Endothelial cell of umbilical vein (primary cell): Measurements from ENCODE around the gene POLR2L. TPM values are rescaled to one million over a fixed set of nuclear protein-coding genes. Genes with fewer than 3 reads are reported as not detected.

ENCODE experiments used
- BruUV-seq: library from RNA; stranded (reverse); fragments of 400-500 nt; replicated peaks from 2 replicates; lab custom pipeline; 2021; lab: Mats Ljungman, UMichigan
- CTCF ChIA-PET: fragments of 300-600, 350-600 bp; sonication (Branson Sonifier 250); formaldehyde crosslinking; loops from one replicate; lab custom pipeline; 2021; ENCODE audit warnings: antibody characterized with exemption, inconsistent platforms; lab: Charles Lee
- POLR2A ChIA-PET: fragments of 300-600, 350-600 bp; sonication (Branson Sonifier 250); formaldehyde crosslinking; loops from one replicate; lab custom pipeline; 2021; ENCODE audit warnings: antibody characterized with exemption, inconsistent platforms; lab: Charles Lee
- DNase-seq: peaks from one replicate; pipeline ENCODE4 v3.0.0-alpha.2; 2011; ENCODE audit warnings: low read depth, low spot score
- FAIRE-seq: peaks from 2 replicates; lab custom pipeline; 2011; peaks lifted over from hg19 to GRCh38; lab: Jason Lieb, UNC
- H2AFZ ChIP-seq: 2 replicates; pipeline ENCODE4 v1.6.0; 2012; ENCODE audit warnings: low read depth, low read length, control low read depth, inconsistent platforms
- H3K27ac ChIP-seq: 2 replicates; pipeline ENCODE4 v1.5.1; 2011; ENCODE audit warnings: low read depth, mild to moderate bottlenecking, control low read depth, low read length, moderate library complexity; ENCODE audit not compliant: insufficient read depth
- H3K27me3 ChIP-seq, 2 experiments: 2 replicates each; pipeline versions ENCODE4 v1.6.0 to v1.6.1; 2011; ENCODE audit warnings: low read length in 2 of 2, mixed read lengths in 1 of 2; ENCODE audit not compliant: control insufficient read depth in 2 of 2, insufficient read depth in 2 of 2
- H3K36me3 ChIP-seq, 2 experiments: 2 replicates in 1 of 2; 3 replicates in 1 of 2; pipeline ENCODE4 v1.5.1; 2011; ENCODE audit warnings: low read length in 2 of 2, mild to moderate bottlenecking in 1 of 2, moderate library complexity in 1 of 2; ENCODE audit not compliant: control insufficient read depth in 2 of 2, insufficient read depth in 2 of 2; ENCODE audit errors: extremely low read depth in 1 of 2
- H3K4me1 ChIP-seq: 3 replicates; pipeline ENCODE4 v1.5.1; 2011; ENCODE audit warnings: mild to moderate bottlenecking, low read length; ENCODE audit not compliant: control insufficient read depth, insufficient read depth; ENCODE audit errors: extremely low read depth
- H3K4me2 ChIP-seq: 2 replicates; pipeline ENCODE4 v1.6.1; 2011; ENCODE audit warnings: low read length, control low read depth, mixed read lengths; ENCODE audit not compliant: insufficient read depth
- H3K4me3 ChIP-seq, 3 experiments: fragments of 200-600 bp in 1 of 3; sonication (generic), shearing (Covaris generic) in 1 of 3; replicated peaks in 1 of 3; 2 replicates each; pipeline ENCODE4 v1.5.1; 2011 to 2016; ENCODE audit warnings: control low read depth in 3 of 3, low read length in 3 of 3, mild to moderate bottlenecking in 2 of 3, inconsistent platforms in 1 of 3, low read depth in 1 of 3, moderate library complexity in 1 of 3; ENCODE audit not compliant: insufficient read depth in 1 of 3
- H3K79me2 ChIP-seq: 2 replicates; pipeline ENCODE4 v1.6.0; 2012; ENCODE audit warnings: low read length, inconsistent platforms; ENCODE audit not compliant: control insufficient read depth, insufficient read depth
- H3K9ac ChIP-seq: replicated peaks from 2 replicates; pipeline ENCODE3; 2011; ENCODE audit warnings: low read length, control low read depth; ENCODE audit not compliant: insufficient read depth; ENCODE audit errors: extremely low read depth
- H3K9me1 ChIP-seq: replicated peaks from 3 replicates; pipeline ENCODE4 v1.6.0; 2011; ENCODE audit warnings: mild to moderate bottlenecking, low read length; ENCODE audit not compliant: control insufficient read depth, insufficient read depth; ENCODE audit errors: extremely low read depth
- H3K9me3 ChIP-seq: replicated peaks from 2 replicates; pipeline ENCODE4 v1.5.1; 2012; ENCODE audit warnings: low read length, inconsistent platforms; ENCODE audit not compliant: control insufficient read depth, insufficient read depth
- H4K20me1 ChIP-seq: replicated peaks from 2 replicates; pipeline ENCODE3; 2011; ENCODE audit warnings: mild to moderate bottlenecking, low read length; ENCODE audit not compliant: control insufficient read depth, insufficient read depth; ENCODE audit errors: extremely low read depth
- CTCF ChIP-seq, 2 donors: IDR thresholded peaks; 1 replicate in 1 of 2; 2 replicates in 1 of 2; pipeline ENCODE4 v1.5.1; 2011; ENCODE audit warnings: low read length in 2 of 2, mild to moderate bottlenecking in 2 of 2, moderate library complexity in 2 of 2, control low read depth in 1 of 2, inconsistent platforms in 1 of 2, low read depth in 1 of 2; ENCODE audit not compliant: insufficient read depth in 1 of 2; ENCODE audit errors: extremely low read depth in 1 of 2
- EZH2 ChIP-seq: IDR thresholded peaks from 2 replicates; pipeline ENCODE4 v1.6.1; 2012; ENCODE audit warnings: borderline replicate concordance, low read depth, mild to moderate bottlenecking, moderate library complexity, low read length, inconsistent platforms; ENCODE audit not compliant: severe bottlenecking
- FOS ChIP-seq: IDR thresholded peaks from 2 replicates; pipeline ENCODE4 v1.6.1; 2011; ENCODE audit warnings: mild to moderate bottlenecking, low read length, moderate library complexity, borderline replicate concordance; ENCODE audit not compliant: insufficient read depth
- GATA2 ChIP-seq: IDR thresholded peaks from 2 replicates; pipeline ENCODE4 v1.7.0; 2011; ENCODE audit warnings: low read depth, mild to moderate bottlenecking, moderate library complexity, mixed read lengths, low read length; ENCODE audit not compliant: insufficient read length, insufficient read depth
- JUN ChIP-seq: IDR thresholded peaks from 2 replicates; pipeline ENCODE4 v1.6.1; 2011; ENCODE audit warnings: borderline replicate concordance, low read depth; ENCODE audit not compliant: insufficient read length, insufficient read depth
- MAX ChIP-seq: IDR thresholded peaks from 2 replicates; pipeline ENCODE4 v1.6.1; 2011; ENCODE audit not compliant: insufficient read depth, insufficient read length
- MYC ChIP-seq: IDR thresholded peaks from one replicate; pipeline ENCODE4 v1.6.1; 2011; ENCODE audit warnings: mild to moderate bottlenecking, low read depth, low read length
- POLR2A ChIP-seq: IDR thresholded peaks from 2 replicates; pipeline ENCODE4 v1.6.1; 2012; ENCODE audit warnings: low read depth, mild to moderate bottlenecking, control low read depth, low read length
- POLR2AphosphoS5 ChIP-seq: IDR thresholded peaks from 2 replicates; pipeline ENCODE4 v1.6.1; 2012; ENCODE audit warnings: low read depth, mild to moderate bottlenecking, control low read depth, low read length, moderate library complexity; ENCODE audit not compliant: insufficient read depth
- dilution Hi-C: fragments of 300-500 bp; cut with MboI; formaldehyde crosslinking; loops from one replicate; pipeline ENCODE4 v1.15.0; 2019; ENCODE audit warnings: low sequenced_read_pairs; ENCODE audit not compliant: extremely low pct_ligation_motif_present
- intact Hi-C: fragments of 100-400 bp; cut with micrococcal nuclease; formaldehyde crosslinking; loops from one replicate; pipeline ENCODE4 v1.10.0; 2022
- polyA plus RNA-seq, 4 experiments: library from polyadenylated mRNA; depleted of rRNA in 3 of 4; stranded (reverse) in 3 of 4; unstranded in 1 of 4; fragments of >200 nt; gene quantifications; 2 replicates each; pipeline versions ENCODE4 v1.2.1 to v1.2.3, GENCODE V29; 2011 to 2012; ENCODE audit warnings: missing spikeins in 1 of 4
- total RNA-seq: library from RNA; stranded (reverse); gene quantifications from 2 replicates; pipeline ENCODE4 v1.2.3, GENCODE V29; 2021

POLR2L gene
- total and polyA plus RNA-seq, 2 donors (not counting 3 experiments of a cell fraction or from before 2014, with no cell fraction given) = 146 to 259 TPM

GRCh38 chr11:886568-886967, 44.2 kb upstream of the POLR2L start:
- Histone ChIP-seq H3K79me2 (no peaks in the 10 kb centered on the region), H3K36me3 (peaks cover 0 to 5% of the 10 kb centered on the region in 2 experiments), H3K4me2 (no peak overlapping the region), H2AFZ (no peak overlapping the region), H3K27ac (no peak overlapping the region), H3K4me3 (no peak overlapping the region), H3K4me1 (no peaks in the 10 kb centered on the region), H3K9ac (no peak overlapping the region), H3K27me3 (no peaks in the 10 kb centered on the region), H3K9me3 (no peaks in the 10 kb centered on the region), H4K20me1 (no peaks in the 10 kb centered on the region), H3K9me1 (no peaks in the 10 kb centered on the region)
- dilution Hi-C loops (no loop called here), intact Hi-C loops (no loop called here)
- ChIA-PET POLR2A (no interaction called here), CTCF (no interaction called here)
- TF ChIP-seq CTCF (IDR thresholded peaks at IDR 0.05; ENCODE audit: extremely low read depth in 1 of 2, insufficient read depth in 1 of 2, low read depth in 1 of 2, low read length in 2 of 2) (no peak), MYC (no peak)
- no TSS peak for BruUV-seq
- FAIRE-seq (no peak), DNase-seq (no peak)

GRCh38 chr11:884578-885070, 42.3 kb upstream of the POLR2L start:
- FAIRE-seq (no peak), DNase-seq (no peak)
- no TSS peak for BruUV-seq
- no peak for TF ChIP-seq POLR2A
- no peak for TF ChIP-seq MYC
- TF ChIP-seq EZH2 = no peak
- TF ChIP-seq JUN = no peak
- TF ChIP-seq POLR2AphosphoS5 = no peak
- TF ChIP-seq FOS = no peak
- no peak for TF ChIP-seq MAX
- TF ChIP-seq CTCF (IDR thresholded peaks at IDR 0.05; ENCODE audit: extremely low read depth in 1 of 2, insufficient read depth in 1 of 2, low read depth in 1 of 2, low read length in 2 of 2) = no peak
- TF ChIP-seq GATA2 = no peak
- H3K9me3 ChIP-seq = no peaks in the 10 kb centered on the region
- no peaks in the 10 kb centered on the region for H3K79me2 ChIP-seq
- peaks cover under 1 to 5% of the 10 kb centered on the region in 2 experiments for H3K36me3 ChIP-seq
- H3K9me1 ChIP-seq = no peaks in the 10 kb centered on the region
- intact Hi-C loops (no loop called here), dilution Hi-C loops (no loop called here)
- no peak overlapping the region for H3K9ac ChIP-seq
- no peaks in the 10 kb centered on the region for H3K27me3 ChIP-seq
- no peak overlapping the region for H3K27ac ChIP-seq
- no peak overlapping the region for H3K4me2 ChIP-seq
- no peak overlapping the region for H2AFZ ChIP-seq
- no peaks in the 10 kb centered on the region for H3K4me1 ChIP-seq
- H4K20me1 ChIP-seq = no peaks in the 10 kb centered on the region
- ChIA-PET CTCF (no interaction called here), POLR2A (no interaction called here)
- H3K4me3 ChIP-seq = no peak overlapping the region
